Activated CD4-positive, alpha-beta T cell treated with anti-CD3 and anti-CD28 coated beads, Interleukin-2, amount 10 ng/mL, durations not matched to agents 24 days and 14 days (primary cell): ENCODE results near the gene TRAM2. TPM values are rescaled to one million over a fixed set of nuclear protein-coding genes. Genes with fewer than 3 reads are reported as not detected.

Source experiments
- DNase-seq: peaks from one replicate; pipeline ENCODE4 v3.0.0; 2022
- H3K27ac Mint-ChIP-seq: one replicate; pipeline ENCODE4 v1.8.0; 2022; ENCODE audit warnings: mild to moderate bottlenecking, mixed read lengths
- H3K27me3 Mint-ChIP-seq: one replicate; pipeline ENCODE4 v1.8.0; 2022; ENCODE audit warnings: mixed read lengths
- H3K36me3 Mint-ChIP-seq: one replicate; pipeline ENCODE4 v1.8.0; 2022; ENCODE audit warnings: low read depth, mild to moderate bottlenecking, mixed read lengths
- H3K4me1 Mint-ChIP-seq: one replicate; pipeline ENCODE4 v1.8.0; 2021; ENCODE audit warnings: mixed read lengths
- H3K4me3 Mint-ChIP-seq: one replicate; pipeline ENCODE4 v1.8.0; 2022; ENCODE audit warnings: mild to moderate bottlenecking, moderate library complexity, mixed read lengths
- H3K9me3 Mint-ChIP-seq: one replicate; pipeline ENCODE4 v1.8.0; 2021; ENCODE audit warnings: mixed read lengths
- intact Hi-C: fragments of 100-400 bp; cut with micrococcal nuclease; formaldehyde crosslinking; loops from one replicate; pipeline ENCODE4 v1.15.1; 2023
- total RNA-seq: library from RNA; stranded (reverse); gene quantifications from 2 replicates; pipeline ENCODE4 v1.2.3, GENCODE V29; 2022

Gene TRAM2
- total RNA-seq, 1 donor from 2014 or later, result 2.6 TPM

DNA sequence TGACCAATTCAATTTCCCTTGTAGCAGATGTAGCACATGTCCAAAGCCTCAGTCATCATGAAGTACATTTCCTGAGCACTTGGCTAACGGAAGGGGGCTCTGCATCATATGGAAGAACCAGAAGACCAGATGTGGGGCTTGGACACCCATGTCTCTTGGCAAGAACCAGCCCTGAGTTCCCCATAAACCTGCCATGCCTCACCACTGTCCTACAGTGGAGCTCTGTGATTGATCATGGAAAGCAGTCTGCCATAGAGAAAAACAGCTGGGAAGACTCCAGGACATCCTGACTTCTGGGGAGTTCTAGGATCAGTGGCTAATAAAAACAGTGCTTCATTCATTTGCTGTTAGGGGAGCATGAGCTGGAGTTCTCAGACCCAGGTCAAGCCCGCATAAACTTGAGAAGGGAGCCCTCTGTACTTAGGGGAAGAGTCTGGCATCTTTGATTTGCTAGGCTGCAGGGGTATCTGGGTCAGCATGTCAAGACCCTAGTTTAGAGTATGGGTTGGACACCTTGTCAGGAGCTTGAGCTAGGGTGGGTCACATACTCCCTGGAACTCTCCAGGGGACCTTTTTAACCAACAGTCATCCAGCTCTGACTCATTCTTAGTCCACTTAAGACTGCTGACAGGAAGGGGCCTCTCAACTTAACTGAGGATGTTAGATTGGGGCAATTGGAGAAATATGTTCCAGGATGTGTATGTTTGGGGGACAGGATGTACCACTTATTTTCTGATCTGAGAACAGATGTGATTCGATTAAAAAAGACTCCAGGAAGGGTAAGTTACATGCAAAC is 26.3 kb upstream of the TRAM2 start:
- H3K4me1 Mint-ChIP-seq, result peaks cover 3% of the 10 kb centered on the region
- H3K27ac Mint-ChIP-seq, result no peak overlapping the region
- intact Hi-C loops, result no loop called here
- peaks cover 6% of the 10 kb centered on the region for H3K9me3 Mint-ChIP-seq
- no peaks in the 10 kb centered on the region for H3K36me3 Mint-ChIP-seq
- no peak for DNase-seq
- peaks cover 13% of the 10 kb centered on the region for H3K27me3 Mint-ChIP-seq
- no peak overlapping the region for H3K4me3 Mint-ChIP-seq

DNA sequence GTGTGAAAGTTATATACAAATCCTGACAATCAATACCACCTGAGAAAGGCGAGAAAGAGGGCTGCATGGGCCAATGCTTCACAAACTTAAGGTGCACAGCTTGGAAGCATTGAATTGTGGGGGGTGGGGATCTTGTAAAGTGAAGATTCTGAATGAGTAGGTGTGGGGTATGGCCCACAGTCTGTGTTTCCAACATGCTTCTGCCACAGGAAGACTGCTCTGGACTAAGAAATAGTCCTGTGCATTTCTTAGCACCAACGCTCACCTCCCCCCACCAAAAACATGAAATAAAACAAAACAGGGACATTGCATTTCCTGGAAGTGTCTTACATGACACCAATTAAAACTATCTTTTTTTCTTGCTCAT is 21.9 kb upstream of the TRAM2 start:
- H3K36me3 Mint-ChIP-seq, result no peaks in the 10 kb centered on the region
- H3K4me1 Mint-ChIP-seq, result peaks cover 14% of the 10 kb centered on the region
- no peak overlapping the region for H3K4me3 Mint-ChIP-seq
- H3K27me3 Mint-ChIP-seq, result peaks cover 6% of the 10 kb centered on the region
- H3K9me3 Mint-ChIP-seq, result no peaks in the 10 kb centered on the region
- no peak overlapping the region for H3K27ac Mint-ChIP-seq
- intact Hi-C loops, result loop anchor here (2.0 kb wide), 1 partner anchor 182 kb away; no protein-coding TSS in a partner anchor
- no peak for DNase-seq

DNA sequence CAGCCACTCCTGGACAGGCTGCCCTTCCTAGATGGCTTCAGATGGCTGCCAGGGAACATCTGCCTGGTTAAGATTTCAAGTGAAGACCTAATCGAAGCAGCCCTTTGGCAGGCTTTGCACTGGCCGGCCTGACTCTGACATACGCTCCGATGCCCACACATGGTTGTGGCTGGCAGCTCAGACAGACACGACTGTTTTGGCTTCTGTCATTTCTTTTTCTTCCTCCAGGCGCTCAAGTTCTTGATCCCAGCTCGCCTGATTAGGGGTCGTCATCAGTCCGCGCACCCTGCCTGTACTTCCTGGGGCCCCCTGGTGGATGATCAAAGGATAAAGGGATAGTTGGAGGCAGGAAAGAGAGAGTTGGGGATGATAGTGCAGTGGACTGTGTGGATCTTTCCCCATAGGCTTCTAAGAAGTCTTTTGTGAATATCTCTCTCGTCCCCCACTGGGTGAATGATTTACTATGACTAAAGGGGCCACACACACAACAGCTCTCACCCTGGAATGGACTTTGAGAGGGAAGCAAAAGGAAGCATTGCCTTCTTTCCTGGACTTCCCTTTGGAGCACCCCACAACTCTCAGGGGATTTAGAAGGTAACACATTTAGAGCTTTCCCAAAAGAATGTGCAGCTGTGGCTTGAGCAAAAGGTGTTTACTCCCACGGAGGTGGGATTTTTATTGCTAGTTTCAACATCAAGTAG is 21.4 kb upstream of the TRAM2 start:
- Mint-ChIP-seq H3K27ac (no peak overlapping the region), H3K4me1 (peaks cover 11% of the 10 kb centered on the region), H3K27me3 (peaks cover 6% of the 10 kb centered on the region), H3K36me3 (no peaks in the 10 kb centered on the region), H3K4me3 (no peak overlapping the region), H3K9me3 (no peaks in the 10 kb centered on the region)
- peak; percentile 65 for DNase-seq
- intact Hi-C loops, result loop anchor here (2.0 kb wide), 1 partner anchor 181 kb away; no protein-coding TSS in a partner anchor

DNA sequence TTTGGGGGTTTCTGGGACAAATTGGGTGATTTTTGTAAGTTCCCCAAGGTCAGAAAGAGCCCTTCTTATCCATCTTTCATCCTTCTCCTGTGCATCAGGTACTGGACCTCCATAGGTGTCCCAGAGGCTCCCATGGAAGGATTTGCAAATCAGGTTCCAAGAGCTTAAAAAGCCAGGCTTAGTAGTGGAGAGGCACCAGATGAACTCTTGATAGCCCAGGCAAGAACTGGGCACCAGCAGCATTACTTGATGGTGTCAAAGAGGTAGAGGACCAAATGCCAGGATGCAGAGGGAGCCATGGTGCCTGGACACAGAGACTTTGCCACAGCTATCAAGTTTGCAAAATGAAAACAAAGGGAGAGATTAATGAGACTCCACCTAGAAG is 20.9 kb upstream of the TRAM2 start:
- no peaks in the 10 kb centered on the region for H3K9me3 Mint-ChIP-seq
- peaks cover 6% of the 10 kb centered on the region for H3K27me3 Mint-ChIP-seq
- intact Hi-C loops, result loop anchor here (2.0 kb wide), 1 partner anchor 181 kb away; no protein-coding TSS in a partner anchor
- H3K36me3 Mint-ChIP-seq, result no peaks in the 10 kb centered on the region
- H3K4me3 Mint-ChIP-seq, result no peak overlapping the region
- H3K4me1 Mint-ChIP-seq, result peaks cover 11% of the 10 kb centered on the region
- DNase-seq, result no peak
- H3K27ac Mint-ChIP-seq, result no peak overlapping the region

DNA sequence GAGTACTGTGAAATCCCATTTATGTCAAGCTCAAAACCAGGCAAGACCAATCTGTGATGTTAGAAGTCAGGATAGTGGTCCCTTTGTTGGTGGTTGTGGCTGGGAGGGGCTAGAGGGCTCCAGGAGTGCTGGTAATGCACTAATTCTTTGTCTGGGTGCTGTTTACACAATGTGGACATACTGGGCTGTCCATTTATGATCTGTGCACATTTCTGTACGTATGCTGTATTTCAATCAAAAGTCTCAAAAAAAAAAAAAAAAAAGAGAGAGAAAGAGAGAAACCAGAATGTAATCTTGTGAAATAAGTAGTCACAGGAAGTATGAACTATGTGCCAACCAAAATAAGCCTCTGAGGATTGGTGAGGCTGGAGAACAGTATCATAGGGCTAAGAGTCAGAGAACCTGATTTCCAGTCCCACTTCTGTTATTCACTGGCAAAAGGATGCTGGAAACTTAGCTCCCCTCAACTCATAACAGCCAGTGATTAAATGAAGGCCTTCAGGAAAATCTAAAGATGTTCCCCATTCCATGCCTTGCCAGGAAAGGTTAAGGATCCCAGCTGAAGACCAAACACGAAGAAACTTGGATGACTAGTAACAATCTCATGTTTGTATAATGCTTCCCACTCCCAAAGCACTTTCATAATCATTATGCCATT is 19.6 kb upstream of the TRAM2 start:
- Mint-ChIP-seq H3K27ac (no peak overlapping the region), H3K36me3 (no peaks in the 10 kb centered on the region), H3K27me3 (peaks cover 6% of the 10 kb centered on the region), H3K9me3 (no peaks in the 10 kb centered on the region), H3K4me3 (no peak overlapping the region), H3K4me1 (peaks cover 11% of the 10 kb centered on the region)
- intact Hi-C loops, result no loop called here
- no peak for DNase-seq

DNA sequence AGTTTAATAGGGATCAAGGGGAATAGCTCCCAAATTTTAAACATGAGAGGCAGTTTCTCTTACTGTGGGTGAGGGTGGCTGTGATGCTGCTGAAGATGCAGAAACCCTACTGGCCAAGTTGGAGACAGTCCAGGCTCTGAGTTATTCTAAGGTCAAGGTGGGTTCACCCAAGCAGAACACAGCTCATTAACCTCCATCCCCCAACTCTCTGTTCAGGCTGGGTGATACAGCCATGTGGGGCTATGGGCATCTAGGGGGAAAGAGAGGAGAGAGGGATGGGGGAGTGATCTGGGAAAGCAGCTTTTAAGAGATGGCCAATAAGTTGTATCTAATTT is 18.9 kb upstream of the TRAM2 start:
- DNase-seq, result no peak
- Mint-ChIP-seq H3K27ac (no peak overlapping the region), H3K4me3 (no peak overlapping the region)

DNA sequence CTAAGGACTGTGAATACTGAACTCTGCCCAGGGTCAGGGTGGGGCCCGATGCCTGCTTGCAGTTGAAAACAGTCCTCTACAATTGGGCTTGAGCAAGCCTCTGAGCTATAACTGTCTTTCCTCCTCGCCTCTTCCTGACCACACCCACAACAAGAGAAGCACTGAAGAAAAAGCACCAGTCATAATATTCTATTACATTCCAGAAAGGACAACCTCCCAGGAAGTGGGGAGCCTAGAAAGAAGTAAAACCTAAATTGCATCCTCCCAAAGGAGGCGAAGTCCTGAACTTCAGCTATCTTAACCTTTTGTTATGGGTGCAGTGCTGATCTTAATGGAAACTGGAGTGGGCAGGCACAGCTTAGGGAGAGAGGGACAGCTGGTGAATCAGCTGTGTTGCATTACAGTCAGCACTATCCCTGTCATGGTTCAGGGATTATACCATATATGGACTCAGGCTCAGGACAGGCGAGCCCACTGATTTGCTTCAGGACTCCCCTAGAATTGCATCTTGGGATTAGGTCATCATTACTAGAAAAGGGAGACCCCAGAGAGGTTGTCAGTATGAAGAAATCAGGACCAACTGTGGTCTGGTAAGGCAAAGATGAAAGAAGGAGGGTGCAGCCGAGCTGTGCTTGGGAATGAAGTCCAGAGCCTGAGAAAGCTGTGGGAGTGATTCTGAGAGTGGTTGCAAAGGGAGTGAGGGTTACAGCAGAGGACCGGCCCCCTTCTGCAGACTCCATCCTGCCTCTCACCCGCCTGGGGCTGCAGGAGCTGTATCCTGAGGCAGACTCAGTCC is 18.3 kb upstream of the TRAM2 start:
- no peaks in the 10 kb centered on the region for H3K36me3 Mint-ChIP-seq
- H3K27ac Mint-ChIP-seq, result peak overlapping the region; percentile 39
- intact Hi-C loops, result no loop called here
- H3K4me3 Mint-ChIP-seq, result no peak overlapping the region
- no peak for DNase-seq
- peaks cover 11% of the 10 kb centered on the region for H3K4me1 Mint-ChIP-seq
- H3K27me3 Mint-ChIP-seq, result no peaks in the 10 kb centered on the region
- H3K9me3 Mint-ChIP-seq, result no peaks in the 10 kb centered on the region

More for the DNA sequence above, 18.9 kb upstream of the TRAM2 start:
- intact Hi-C loops, result no loop called here
- Mint-ChIP-seq H3K4me1 (peaks cover 11% of the 10 kb centered on the region), H3K9me3 (no peaks in the 10 kb centered on the region), H3K27me3 (peaks cover 2% of the 10 kb centered on the region), H3K36me3 (no peaks in the 10 kb centered on the region)

DNA sequence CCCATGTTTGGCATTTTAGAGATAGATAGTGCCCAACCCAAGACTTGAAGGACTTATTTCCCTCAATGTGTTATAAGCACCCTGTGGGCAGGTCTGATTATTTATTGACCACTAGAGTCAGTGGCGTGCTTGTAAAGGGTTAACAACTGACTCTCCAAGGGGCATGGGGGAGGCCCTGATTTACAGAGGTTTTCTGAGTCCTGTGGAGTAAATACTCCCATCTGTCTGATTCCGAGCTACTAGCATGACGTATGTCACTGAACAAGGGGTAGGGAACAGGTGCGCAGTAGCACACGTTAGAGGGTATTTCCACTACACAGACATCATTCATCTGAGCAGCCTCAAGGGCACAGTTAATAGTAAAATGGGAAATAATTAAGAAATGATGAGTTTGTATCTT is 17.4 kb upstream of the TRAM2 start:
- intact Hi-C loops, result no loop called here

DNA sequence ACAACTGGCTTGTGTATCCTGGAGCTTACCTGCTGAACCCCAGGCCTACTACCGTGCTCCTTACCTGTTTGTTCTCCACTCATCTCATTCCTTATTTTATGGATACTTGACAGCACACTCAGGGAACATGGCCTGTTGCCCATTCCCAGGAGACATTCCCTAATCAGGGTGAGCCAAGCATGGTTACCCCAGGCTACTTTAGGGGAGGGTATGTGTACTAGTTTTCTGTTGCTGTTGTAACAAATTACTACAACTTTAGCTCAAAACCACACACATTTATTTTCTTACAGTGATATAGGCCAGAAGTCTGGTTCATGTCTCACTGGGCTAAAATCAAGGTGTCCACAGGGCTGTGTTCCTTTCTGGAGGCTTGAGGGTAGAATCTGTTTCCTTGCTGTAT is 15.0 kb upstream of the TRAM2 start:
- Mint-ChIP-seq H3K27ac (no peak overlapping the region), H3K9me3 (no peaks in the 10 kb centered on the region), H3K27me3 (peaks cover 4% of the 10 kb centered on the region), H3K4me1 (peaks cover 11% of the 10 kb centered on the region), H3K36me3 (no peaks in the 10 kb centered on the region), H3K4me3 (no peak overlapping the region)
- intact Hi-C loops, result no loop called here
- no peak for DNase-seq

More for the DNA sequence above, 17.4 kb upstream of the TRAM2 start:
- Mint-ChIP-seq H3K9me3 (no peaks in the 10 kb centered on the region), H3K27ac (no peak overlapping the region), H3K36me3 (no peaks in the 10 kb centered on the region), H3K4me3 (no peak overlapping the region), H3K4me1 (peaks cover 11% of the 10 kb centered on the region), H3K27me3 (no peaks in the 10 kb centered on the region)
- no peak for DNase-seq

DNA sequence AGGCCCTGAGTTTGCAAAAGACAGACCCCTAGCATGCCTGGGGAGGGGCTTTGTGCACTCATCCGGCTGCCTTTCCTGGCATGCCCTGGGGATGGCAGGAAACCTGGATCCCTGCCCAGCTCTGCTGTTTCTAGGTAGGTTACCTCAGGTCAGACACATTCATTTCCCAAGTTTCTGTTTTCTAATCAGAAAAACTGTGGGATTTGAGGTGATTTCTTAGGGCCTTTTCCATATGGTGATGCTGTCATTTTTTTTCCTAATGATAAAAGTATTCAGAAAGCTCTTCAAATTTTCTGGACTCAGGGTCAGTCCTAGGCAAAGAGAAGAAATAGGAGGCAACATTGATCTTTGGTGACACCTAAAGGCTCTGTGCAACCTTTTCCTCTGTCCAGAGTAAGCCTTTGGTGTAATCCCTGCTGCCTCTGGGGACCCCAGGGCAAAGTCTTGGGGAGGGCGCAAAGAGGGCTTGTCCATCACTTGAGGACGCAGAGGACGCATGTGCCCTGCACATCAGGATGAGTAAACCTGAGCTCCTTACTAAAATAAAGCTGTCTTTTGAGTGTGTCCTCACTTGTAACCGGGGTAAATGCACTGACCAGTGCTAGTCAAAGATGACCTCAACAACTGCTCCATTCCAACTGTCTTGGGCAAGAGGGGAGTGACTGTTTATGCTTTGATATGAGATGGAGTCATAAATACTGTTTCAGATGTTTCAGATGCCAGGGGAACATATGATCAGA is 13.5 kb upstream of the TRAM2 start:
- intact Hi-C loops, result no loop called here
- Mint-ChIP-seq H3K36me3 (no peaks in the 10 kb centered on the region), H3K4me3 (no peak overlapping the region), H3K4me1 (peaks cover 7% of the 10 kb centered on the region), H3K9me3 (no peaks in the 10 kb centered on the region), H3K27ac (no peak overlapping the region), H3K27me3 (peaks cover 5% of the 10 kb centered on the region)
- no peak for DNase-seq

DNA sequence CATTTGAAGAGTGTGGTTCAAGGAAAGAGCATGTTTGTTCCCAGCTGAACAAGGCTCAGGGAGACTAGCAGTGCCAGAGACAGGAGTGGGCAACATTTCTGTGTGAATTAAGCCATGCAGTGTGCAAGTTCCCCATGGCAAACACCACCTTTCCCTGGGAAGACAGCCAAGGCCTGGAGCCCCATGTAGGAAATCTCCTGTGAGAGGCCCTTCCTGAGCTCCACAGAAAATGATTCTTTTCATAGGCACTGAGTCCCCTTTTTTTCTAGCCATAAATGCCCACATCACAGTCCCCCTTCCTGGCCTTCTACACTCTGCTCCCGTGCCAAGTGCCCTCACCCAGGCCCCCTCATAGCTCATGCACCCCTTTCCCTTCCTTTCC is 11.8 kb upstream of the TRAM2 start:
- H3K27me3 Mint-ChIP-seq, result peaks cover 5% of the 10 kb centered on the region
- no peak for DNase-seq

DNA sequence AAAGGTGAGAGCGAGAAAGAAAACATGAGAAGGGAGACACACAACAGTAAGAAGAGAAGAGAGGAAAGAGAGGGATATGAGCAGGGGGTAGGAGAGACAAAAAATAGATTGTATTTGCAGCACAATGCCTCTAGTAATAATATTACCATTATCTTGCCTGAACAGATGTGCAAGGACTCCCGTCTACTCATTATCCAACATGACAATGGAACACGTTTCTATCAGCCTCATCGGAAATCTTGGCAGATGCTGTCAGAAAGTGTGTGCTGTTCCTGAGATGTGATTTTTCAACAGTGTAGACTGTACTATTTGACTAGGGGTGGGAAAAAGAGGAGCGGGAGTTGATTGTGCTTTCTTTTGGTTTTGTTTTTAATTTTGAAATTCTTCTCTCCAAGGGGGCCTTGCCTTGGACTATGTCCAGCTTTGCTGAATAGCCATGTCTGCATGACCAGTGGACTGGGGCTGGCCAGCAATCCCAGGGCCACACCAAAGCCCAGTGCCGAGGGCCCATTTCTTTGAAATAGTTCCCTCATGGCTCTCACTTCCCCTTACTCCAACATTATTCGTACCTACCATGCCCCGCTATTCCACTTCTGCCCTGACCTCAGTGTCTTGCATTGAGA is 11.3 kb upstream of the TRAM2 start:
- H3K9me3 Mint-ChIP-seq, result no peaks in the 10 kb centered on the region
- DNase-seq, result no peak
- H3K27me3 Mint-ChIP-seq, result peaks cover 5% of the 10 kb centered on the region
- no peaks in the 10 kb centered on the region for H3K4me1 Mint-ChIP-seq
- H3K27ac Mint-ChIP-seq, result no peak overlapping the region
- no peaks in the 10 kb centered on the region for H3K36me3 Mint-ChIP-seq
- H3K4me3 Mint-ChIP-seq, result no peak overlapping the region
- intact Hi-C loops, result no loop called here

More for the DNA sequence above, 11.8 kb upstream of the TRAM2 start:
- intact Hi-C loops, result no loop called here
- no peaks in the 10 kb centered on the region for H3K36me3 Mint-ChIP-seq
- no peaks in the 10 kb centered on the region for H3K4me1 Mint-ChIP-seq
- H3K9me3 Mint-ChIP-seq, result no peaks in the 10 kb centered on the region
- no peak overlapping the region for H3K4me3 Mint-ChIP-seq
- H3K27ac Mint-ChIP-seq, result no peak overlapping the region

DNA sequence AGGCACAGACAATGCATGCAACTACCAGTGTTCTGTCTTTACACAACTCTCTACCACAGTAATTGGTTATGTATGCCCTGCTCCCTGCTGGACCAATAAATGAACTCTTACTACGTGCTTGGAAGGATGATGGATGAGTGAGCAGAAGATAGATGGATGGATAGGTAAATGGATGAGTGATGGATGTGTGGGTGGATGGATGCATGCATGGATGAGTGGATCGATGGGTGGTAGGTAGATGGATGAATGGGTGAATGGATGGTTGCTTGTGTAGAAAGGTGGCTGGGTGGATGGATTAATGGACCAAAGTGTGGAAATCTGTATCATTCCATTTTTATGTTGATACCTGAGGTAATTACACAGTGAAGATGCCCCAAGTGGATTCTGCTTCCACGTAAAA is 10.1 kb upstream of the TRAM2 start:
- DNase-seq, result no peak

More for the DNA sequence above, 10.1 kb upstream of the TRAM2 start:
- Mint-ChIP-seq H3K4me3 (no peak overlapping the region), H3K9me3 (no peaks in the 10 kb centered on the region), H3K4me1 (no peaks in the 10 kb centered on the region), H3K36me3 (no peaks in the 10 kb centered on the region), H3K27ac (no peak overlapping the region), H3K27me3 (peaks cover 13% of the 10 kb centered on the region)
- intact Hi-C loops, result no loop called here
